Measurements from ENCODE around the gene CYRIA. TPM values are rescaled to one million over a fixed set of nuclear protein-coding genes. Genes with fewer than 3 reads are reported as not detected.

The CYRIA gene
- polyA plus RNA-seq, 1 experiment: not detected

DNA sequence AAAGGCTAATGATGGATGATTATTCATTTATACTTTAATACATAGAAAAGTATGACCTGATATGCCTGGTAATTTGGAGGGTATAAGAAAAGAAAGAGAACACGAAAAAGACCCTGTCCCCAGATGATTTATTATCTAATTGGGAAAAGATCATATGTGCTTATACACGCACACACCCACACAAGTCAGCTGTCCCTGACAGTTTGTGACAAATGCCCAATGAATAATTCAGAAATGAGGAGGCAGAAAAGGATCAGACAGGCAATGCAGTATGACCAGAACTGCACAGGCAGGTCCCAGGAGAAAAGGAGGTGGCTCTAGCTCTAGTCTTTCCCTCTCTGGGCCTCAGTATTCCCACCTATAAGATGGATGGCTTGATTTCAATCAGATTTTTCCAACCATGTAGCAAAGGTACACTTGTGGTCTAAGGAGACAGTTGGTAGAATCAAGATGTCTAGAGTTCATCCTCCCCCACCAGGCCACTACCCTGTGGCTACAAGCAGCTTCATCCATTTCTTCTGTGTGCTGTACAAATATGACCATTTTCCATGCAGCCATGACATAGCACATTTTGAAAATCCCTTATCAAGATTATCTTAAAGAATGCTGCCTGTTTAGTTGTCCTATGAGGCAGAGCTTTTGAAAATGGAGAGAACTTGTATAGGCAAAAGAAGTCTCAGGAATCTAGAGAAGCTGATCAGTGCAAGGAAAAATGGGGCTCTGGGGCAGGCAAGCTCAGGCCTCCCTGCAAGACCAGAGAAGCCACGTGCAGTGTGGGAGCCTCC lies 19.7 kb downstream of the CYRIA start:
- DNase-seq (ENCODE audit: low read depth): no peak
- no peaks in the 10 kb centered on the region for H3K27me3 ChIP-seq (ENCODE audit: control insufficient read depth, insufficient read depth, low read length)
- TF ChIP-seq, protein P1, sequence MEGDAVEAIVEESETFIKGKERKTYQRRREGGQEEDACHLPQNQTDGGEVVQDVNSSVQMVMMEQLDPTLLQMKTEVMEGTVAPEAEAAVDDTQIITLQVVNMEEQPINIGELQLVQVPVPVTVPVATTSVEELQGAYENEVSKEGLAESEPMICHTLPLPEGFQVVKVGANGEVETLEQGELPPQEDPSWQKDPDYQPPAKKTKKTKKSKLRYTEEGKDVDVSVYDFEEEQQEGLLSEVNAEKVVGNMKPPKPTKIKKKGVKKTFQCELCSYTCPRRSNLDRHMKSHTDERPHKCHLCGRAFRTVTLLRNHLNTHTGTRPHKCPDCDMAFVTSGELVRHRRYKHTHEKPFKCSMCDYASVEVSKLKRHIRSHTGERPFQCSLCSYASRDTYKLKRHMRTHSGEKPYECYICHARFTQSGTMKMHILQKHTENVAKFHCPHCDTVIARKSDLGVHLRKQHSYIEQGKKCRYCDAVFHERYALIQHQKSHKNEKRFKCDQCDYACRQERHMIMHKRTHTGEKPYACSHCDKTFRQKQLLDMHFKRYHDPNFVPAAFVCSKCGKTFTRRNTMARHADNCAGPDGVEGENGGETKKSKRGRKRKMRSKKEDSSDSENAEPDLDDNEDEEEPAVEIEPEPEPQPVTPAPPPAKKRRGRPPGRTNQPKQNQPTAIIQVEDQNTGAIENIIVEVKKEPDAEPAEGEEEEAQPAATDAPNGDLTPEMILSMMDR (IDR thresholded peaks at IDR 0.05; ENCODE audit: insufficient read depth, low read depth, low read length): no peak
- ChIA-PET CTCF (interaction anchor here (1.0 to 1.1 kb wide), 2 partner anchors 9 to 27 kb away, joined by 3 read pairs; no protein-coding TSS in a partner anchor), POLR2A (no interaction called here)
- H3K4me3 ChIP-seq (ENCODE audit: low read depth, low read length): no peak overlapping the region
- H3K36me3 ChIP-seq (ENCODE audit: control insufficient read depth, insufficient read depth, low read length): no peaks in the 10 kb centered on the region

DNA sequence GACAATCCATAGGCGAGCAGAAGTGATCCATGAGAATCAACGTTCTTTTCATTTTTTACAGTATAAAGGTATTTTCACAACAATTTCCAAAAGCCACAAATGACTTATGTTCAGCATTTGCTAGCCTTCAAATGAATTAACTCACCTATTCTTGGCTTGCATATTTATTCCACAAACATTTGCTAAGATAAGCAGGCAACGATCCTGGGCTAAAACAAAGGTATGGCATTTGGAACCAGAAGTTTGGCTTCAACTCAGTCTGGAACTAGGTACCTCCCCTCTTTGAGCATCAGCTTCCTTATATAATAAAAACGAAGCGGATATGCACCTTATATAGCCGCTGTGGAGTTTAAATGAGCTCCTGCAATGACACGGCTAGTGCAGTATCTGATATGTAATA lies 20.5 kb downstream of the CYRIA start:
- Histone ChIP-seq H3K27me3 (ENCODE audit: control insufficient read depth, insufficient read depth, low read length) (no peaks in the 10 kb centered on the region), H3K4me3 (ENCODE audit: low read depth, low read length) (no peak overlapping the region), H3K36me3 (ENCODE audit: control insufficient read depth, insufficient read depth, low read length) (no peaks in the 10 kb centered on the region)
- POLR2A ChIA-PET: no interaction called here
- DNase-seq (ENCODE audit: low read depth): no peak
- CTCF ChIA-PET: no interaction called here
- TF ChIP-seq, protein P1 (IDR thresholded peaks at IDR 0.05; ENCODE audit: insufficient read depth, low read depth, low read length): no peak

DNA sequence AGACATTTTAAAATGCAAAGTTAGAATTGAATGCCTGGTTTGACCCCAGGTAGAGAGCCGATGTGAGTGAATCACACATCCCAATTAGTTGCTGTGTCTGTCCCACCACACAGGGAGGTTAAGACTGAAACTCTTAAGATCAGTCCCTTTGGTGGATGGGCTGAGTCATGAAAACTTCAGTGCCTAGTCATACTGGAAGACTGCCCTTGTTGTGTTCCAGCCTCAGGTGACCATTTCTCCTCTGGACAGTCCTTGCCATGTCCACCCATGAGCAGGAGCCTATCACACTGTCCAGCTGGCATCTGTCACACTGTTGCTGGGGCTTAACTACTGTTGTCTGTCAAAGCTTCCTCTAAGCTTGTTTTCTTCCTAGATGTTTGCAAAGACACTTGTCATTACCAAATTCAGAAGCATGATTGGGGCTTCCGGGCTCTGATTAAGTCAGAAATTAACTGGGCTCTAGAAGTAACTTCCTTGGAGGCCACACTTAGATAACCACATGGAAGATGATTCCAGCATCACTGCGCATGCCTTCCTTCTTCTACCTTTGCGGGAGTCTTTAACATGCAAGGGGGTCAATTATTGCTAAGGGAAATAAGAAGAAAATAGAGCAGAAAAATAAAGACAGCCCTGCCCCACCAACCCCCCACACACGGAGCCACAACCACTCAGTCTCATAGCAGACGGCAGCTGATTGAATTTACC lies 21.3 kb downstream of the CYRIA start:
- H3K27me3 ChIP-seq (ENCODE audit: control insufficient read depth, insufficient read depth, low read length): no peaks in the 10 kb centered on the region
- H3K4me3 ChIP-seq (ENCODE audit: low read depth, low read length): no peak overlapping the region
- TF ChIP-seq, protein P1 (IDR thresholded peaks at IDR 0.05; ENCODE audit: insufficient read depth, low read depth, low read length): no peak
- ChIA-PET POLR2A (no interaction called here), CTCF (no interaction called here)
- DNase-seq (ENCODE audit: low read depth): no peak
- no peaks in the 10 kb centered on the region for H3K36me3 ChIP-seq (ENCODE audit: control insufficient read depth, insufficient read depth, low read length)

DNA sequence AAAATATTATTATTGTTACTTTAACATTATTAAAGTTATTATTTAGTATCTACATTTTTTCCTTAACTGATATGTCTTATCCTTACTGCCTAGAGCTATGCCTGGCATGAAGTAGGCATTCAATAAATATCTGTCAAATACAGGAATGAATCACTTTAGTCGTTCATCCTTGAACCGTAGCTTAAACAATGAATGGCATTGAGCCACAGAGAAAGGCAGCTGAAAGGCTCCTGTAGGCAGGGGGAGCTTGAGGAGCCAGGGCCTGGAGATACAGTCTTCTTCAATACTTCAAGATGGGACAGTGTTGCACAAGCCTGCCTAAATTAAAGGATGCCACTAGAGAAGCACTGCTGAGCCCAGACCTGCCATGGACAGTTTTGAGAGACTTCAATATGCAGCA lies 22.5 kb downstream of the CYRIA start:
- TF ChIP-seq, protein P1 (IDR thresholded peaks at IDR 0.05; ENCODE audit: insufficient read depth, low read depth, low read length): no peak
- Histone ChIP-seq H3K36me3 (ENCODE audit: control insufficient read depth, insufficient read depth, low read length) (no peaks in the 10 kb centered on the region), H3K27me3 (ENCODE audit: control insufficient read depth, insufficient read depth, low read length) (no peaks in the 10 kb centered on the region), H3K4me3 (ENCODE audit: low read depth, low read length) (no peak overlapping the region)
- no peak for DNase-seq (ENCODE audit: low read depth)
- POLR2A ChIA-PET: no interaction called here
- CTCF ChIA-PET: no interaction called here

DNA sequence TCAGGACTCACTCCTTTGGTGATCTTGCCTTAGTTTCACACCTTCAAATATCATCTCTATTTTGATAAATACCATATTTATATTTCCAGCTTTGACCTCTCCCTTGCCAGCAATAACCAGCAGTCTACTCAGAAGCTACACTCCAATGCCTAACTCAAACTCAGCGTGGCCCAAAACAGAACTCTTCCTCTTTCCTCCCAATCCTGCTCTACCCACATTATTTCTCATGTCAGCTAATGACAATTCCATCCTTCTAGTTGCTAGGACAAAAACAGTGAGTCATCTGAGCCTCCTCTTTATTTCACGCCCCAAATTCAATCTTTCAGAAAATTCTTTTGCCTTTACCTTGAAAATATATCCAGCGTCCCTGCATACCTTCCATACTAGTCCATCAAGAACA lies 23.5 kb downstream of the CYRIA start:
- no peaks in the 10 kb centered on the region for H3K36me3 ChIP-seq (ENCODE audit: control insufficient read depth, insufficient read depth, low read length)
- ChIA-PET POLR2A (no interaction called here), CTCF (interaction anchor here (0.6 kb wide), 1 partner anchor 464 kb away, joined by 4 read pairs; no protein-coding TSS in a partner anchor)
- no peaks in the 10 kb centered on the region for H3K27me3 ChIP-seq (ENCODE audit: control insufficient read depth, insufficient read depth, low read length)
- H3K4me3 ChIP-seq (ENCODE audit: low read depth, low read length): no peak overlapping the region
- DNase-seq (ENCODE audit: low read depth): no peak
- TF ChIP-seq, protein P1 (IDR thresholded peaks at IDR 0.05; ENCODE audit: insufficient read depth, low read depth, low read length): no peak

Data from BJ (cell line).